GM21390 (cell line): Measurements from ENCODE around the gene PLXDC2.

Experiments used
- ATAC-seq: cut with Tn5 transposase; IDR thresholded peaks from one replicate; pipeline ENCODE4 v1.9.1; 2021; ENCODE audit not compliant: unreplicated experiment

Gene PLXDC2

GRCh38 chr10:19908991-19909696 is 92.9 kb downstream of the PLXDC2 start:
- ATAC-seq = no peak

DNA sequence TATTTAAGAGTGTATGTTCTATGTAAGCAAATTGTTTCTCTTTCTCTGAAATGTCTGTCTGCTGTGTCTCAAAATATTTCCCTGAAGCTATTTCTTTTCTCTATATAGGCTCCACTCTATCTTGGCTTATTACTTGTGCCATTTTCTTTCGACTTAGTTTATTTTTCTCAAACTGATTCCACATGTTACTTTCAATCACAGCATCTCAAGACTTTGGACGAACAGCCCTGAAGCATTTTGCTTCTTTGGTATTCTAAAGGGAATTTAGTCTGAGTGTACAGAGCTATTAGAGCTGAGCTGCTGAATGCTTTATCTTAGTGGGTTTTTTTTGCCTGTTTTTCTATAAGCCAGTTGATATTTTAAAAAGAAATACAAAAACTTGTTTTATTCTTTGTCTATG is 95.7 kb downstream of the PLXDC2 start:
- ATAC-seq = no peak

- ATAC-seq = no peak
Measured at GRCh38 chr10:19913987-19914386, 97.8 kb downstream of the PLXDC2 start.

DNA sequence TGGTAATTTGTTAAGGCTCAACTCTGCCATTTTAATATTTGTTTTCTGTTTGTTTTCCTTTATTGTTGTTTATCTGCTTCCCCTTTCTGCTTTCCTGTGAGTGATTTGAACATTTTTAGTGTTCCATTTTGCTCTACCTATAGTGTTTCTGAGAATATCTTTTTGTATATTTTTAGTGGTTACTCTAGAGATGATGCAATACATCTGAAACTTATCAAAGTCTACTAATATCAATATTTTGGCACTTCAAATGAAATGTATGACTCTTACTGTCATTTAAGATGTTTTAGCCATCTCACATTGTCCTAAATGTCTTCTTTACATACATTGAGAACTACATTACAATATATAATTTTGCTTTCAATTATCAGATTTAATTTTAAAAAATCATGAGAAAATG is 98.9 kb downstream of the PLXDC2 start:
- no peak for ATAC-seq

DNA sequence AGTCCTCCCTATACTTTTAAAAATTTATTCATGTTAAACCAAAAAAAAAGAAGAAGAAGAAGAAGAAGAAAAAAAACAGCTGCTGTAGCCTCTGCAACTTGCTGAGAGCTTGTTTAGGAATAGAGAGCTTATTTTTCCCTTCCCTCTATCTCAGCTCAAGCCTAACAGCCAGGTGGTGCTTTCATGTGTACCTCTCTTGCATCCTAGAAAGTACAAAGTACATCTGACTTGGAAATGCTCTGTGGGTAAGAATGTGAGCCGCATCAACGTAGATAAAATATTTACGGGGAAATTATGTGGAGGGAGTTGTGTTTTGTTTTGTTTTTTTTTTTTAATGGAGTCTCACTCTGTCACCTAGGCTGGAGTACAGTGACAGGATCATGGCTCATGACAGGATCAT is 99.6 kb downstream of the PLXDC2 start:
- ATAC-seq = no peak

DNA sequence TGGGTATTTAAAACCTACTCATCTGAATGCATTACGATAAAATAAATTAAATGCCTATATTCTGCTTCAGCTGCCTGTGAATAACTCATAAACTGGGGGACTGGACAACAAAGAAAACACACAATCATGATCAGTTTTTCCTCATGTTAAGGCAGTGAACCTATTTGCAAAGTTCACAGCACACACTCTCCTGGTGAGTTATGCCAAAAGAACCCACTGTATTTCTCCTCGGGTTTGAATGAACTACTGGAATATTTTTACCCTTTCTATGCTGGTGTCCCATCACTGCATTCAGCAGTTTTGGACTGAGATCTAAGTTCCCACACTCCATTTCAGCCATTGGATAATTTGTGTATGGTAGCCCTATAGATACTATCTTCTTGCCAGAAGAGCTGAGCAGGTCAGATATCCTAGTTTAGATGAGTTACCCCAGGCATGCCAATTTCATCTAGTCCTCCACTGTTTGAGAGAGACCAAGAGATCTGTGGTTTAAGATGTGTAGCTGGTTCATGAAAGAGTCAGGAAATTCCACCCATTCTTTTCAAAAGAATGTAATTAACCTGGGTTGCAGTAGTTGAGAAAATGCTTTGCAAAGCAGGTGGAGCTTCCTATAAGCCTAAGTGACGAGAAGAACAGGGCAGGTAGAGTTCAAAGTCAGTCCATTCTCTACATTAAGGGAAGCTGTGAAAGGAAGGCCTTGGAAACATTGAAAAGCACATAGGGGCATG is 101.7 kb downstream of the PLXDC2 start:
- no peak for ATAC-seq

DNA sequence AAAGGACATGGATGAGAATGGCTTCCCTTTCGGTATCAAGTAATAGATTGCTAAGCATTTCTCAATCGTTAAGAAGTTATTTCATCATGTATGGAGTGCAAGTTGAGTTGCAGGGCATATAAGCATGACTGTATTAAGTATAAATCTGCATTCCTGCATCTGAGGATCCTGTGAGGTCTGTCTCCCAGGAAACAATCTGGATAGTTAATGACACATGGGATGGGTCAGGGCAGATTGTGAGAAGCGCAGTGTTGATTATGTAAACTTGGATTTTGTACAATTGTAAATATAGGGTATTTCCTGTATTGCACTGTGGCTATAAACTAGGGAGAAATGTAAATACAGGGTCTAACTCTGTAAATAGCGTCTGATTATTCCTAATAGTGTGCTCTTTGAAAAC is 102.6 kb downstream of the PLXDC2 start:
- no peak for ATAC-seq

- ATAC-seq = no peak
Measured at GRCh38 chr10:19919671-19920070, 103.4 kb downstream of the PLXDC2 start.

DNA sequence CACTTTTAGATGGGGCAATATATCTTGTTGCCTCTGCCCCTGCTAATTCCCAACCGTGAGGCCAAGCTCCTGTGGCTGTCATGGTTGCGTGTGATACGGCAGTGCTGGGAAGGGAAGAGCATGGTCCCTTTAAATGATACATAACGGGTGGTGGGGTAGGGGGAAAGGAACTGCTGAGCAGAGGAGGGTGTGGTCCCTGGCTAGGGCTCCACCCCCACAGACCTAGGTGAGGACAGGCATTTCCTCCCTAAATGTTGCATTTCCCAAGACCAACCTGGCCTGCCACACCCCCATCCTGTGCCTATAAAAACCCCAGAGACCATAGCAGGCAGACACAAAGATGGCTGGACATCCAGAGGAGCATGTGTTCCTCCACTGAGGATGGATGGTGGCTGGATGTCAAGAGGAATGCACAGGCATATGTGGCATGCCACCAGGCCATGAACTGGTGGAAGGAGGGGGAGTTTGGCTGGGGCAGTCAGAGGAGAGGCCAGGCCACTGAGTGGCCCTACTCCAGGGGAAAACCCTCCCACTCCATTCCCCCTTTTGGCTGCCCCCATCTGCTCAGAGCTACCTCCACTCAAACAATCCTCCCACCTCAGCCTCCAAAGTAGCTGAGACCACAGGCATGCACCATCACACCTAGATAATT is 104.0 kb downstream of the PLXDC2 start:
- no peak for ATAC-seq

GRCh38 chr10:19921300-19922140 is 105.3 kb downstream of the PLXDC2 start:
- ATAC-seq = no peak

- no peak for ATAC-seq
Measured at GRCh38 chr10:19922236-19922963, 106.2 kb downstream of the PLXDC2 start.

DNA sequence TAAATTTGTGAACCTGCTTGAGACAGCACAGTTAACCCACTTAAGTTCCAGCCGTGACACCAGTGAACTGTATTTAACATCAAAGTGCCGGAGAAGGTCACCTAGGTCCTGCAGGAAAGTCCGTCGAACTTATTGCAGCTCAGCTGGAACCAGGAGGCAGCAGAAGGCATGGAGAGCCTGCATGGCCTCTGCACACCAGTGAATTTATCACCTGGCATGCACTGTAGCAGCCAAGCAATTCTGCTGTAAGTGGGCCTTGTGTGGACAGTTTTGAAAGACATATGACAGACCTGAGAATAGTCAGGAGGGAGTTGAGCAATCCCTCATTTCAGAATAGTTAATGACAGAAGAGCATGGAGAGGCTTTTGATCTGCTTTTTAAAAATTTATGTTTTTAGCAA is 108.8 kb downstream of the PLXDC2 start:
- no peak for ATAC-seq

- ATAC-seq = no peak
Measured at GRCh38 chr10:19928936-19929335, 112.7 kb downstream of the PLXDC2 start.

- ATAC-seq = no peak
Measured at GRCh38 chr10:19929506-19930140, 113.4 kb downstream of the PLXDC2 start.

- ATAC-seq = no peak
Measured at GRCh38 chr10:19930936-19931893, 115.0 kb downstream of the PLXDC2 start.

DNA sequence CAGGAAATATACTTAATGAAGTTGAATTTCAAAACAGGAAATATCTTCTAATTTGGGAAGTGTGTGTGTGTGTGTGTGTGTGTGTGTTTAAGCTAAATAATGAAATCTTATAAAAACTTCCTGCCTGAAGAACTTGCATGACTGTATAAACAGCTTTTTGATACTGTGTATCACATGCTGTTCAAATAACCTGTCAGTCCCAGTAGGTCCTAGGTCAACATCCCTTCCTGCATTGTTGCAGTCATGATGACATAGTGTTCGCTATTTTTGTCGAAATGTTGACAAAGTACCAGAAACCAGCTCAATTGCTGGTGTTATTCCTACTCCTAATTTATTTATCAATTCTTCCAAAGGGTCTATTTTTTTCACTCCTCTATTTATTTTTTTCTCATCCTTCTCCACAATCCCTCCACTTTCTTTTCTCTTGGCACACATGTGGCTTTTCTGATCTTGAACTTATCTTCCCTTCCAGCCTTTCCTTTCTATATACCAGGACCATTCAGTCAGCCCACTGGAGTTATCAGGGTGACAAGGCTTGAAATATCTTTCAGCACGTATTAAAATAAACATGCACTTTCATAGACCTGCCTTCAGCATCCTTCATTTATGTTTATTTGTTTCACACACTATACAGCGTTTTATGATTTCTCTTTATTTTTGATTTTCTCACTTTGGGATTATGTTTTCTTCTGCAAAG is 115.8 kb downstream of the PLXDC2 start:
- no peak for ATAC-seq

DNA sequence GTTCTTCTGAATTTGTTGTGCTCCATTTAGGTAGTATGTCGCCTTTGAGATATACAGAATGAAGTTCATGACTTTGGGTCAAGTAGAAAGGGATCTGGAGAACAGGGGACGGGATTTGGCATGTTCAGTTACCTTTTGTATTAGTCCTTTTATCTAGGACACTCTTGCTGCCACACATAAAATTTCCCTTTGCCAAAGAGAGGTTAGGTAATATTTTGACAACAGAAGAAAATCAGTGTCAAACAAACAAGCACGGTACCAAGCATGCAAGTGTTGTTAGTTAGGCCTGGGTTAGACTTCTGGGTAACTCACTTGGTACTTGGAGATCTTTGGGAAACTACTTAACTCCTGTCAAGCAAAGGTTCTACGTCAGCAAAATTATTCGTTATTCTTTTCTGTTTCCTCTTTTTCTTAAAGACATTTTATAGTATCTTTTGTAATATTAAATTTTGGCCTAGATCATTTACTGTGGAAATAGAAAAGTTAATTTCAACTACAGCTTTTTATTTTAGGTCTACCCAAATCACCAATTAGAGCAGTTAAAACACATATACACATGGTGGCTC is 116.7 kb downstream of the PLXDC2 start:
- no peak for ATAC-seq

- ATAC-seq = no peak
Measured at GRCh38 chr10:19933772-19934171, 117.5 kb downstream of the PLXDC2 start.
